CD4-positive, alpha-beta T cell treated with Interleukin-4 for 4 hours (primary cell): Measurements from ENCODE around the gene TLR9.

Experiments
- DNase-seq: peaks from one replicate; pipeline ENCODE4 v3.0.0-alpha.2; 2020

TLR9 gene

DNA sequence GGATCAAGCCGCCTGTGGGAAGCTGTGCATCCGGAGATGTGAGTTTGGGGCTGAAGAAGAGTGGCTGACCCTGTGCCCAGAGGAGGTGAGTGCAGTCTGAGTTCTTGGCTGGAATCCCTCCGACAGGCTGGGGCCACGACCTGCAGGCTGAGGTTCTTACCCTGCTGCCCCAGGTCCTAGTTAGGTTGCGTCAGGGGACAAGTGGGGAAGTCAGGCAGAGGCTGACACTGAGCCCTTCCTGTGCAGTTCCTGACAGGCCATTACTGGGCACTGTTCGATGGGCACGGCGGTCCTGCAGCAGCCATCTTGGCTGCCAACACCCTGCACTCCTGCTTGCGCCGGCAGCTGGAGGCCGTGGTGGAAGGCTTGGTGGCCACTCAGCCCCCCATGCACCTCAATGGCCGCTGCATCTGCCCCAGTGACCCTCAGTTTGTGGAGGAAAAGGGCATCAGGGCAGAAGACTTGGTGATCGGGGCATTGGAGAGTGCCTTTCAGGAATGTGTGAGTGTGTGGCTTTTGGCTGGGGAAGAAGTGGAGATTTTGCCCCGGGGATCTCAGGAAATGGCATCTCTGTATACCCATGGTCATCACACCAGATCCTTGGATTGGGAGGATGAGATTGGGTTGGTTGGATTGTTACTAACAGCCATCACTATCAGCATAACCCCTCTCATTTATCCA, 21.4 kb upstream of the TLR9 start:
- DNase-seq, result no peak

DNA sequence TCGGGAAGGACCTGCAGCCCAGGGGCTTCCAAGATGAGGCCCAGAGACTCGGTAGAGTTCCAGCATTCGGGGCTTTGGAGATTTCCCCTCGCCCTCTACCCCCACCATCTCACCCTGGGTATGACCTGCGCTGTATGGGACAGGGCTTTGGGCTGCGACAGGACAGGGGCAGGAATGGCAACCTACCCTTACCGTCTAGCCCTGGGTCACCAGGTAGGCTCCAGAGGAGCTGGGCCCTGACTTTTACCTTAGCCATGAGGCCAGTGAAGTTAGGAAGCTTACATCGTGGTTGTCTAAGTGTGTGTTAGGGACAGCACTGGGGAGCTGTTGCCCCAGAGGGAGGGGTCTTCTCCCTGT, 20.8 kb upstream of the TLR9 start:
- no peak for DNase-seq

DNA sequence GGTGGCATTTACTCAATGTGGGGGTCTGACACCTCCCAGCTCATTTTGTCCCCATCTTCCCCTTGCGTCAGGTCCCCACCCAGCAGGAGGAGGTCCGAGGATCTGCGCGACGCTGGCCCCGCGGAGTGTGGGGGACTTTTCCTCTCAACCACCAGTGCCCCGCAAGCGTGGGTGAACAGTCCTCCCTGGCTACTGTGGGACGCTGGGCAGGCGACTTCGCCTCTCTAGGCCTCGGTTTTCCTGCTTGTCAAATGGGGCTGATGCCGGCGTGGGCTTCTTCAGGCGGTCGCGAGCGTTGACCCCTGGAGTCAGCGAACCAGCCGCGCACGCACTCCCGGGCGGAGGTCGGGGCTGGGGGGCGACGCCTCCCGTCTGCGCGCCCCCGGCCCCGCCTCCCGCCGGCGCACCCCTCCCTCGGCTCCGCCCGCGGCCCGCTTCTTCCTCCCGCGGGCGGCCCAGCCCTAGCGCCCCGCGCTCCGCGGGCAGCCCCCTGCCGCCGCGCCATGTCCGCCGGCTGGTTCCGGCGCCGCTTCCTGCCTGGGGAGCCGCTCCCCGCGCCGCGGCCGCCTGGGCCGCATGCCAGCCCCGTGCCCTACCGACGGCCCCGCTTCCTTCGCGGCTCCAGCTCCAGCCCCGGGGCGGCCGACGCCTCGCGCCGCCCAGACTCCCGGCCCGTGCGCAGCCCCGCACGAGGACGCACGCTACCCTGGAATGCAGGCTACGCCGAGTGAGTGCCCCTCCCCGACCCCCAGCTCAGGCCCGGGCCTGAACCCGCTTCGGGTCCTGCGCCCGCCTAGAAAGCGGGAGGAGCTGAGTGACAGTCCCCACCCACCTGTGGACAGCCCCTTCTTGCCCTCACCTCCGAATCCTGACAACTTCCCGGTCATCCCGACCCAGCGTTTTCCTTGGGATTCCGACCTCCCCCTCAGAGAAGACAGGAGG, 20.1 kb upstream of the TLR9 start, which contains the start of gene PPM1M:
PPM1M (plus strand) TSS at position 438 of the 942 bp plus-strand sequence; CDS start at position 504, 66 bp downstream.
- DNase-seq, result peak; percentile 51

DNA sequence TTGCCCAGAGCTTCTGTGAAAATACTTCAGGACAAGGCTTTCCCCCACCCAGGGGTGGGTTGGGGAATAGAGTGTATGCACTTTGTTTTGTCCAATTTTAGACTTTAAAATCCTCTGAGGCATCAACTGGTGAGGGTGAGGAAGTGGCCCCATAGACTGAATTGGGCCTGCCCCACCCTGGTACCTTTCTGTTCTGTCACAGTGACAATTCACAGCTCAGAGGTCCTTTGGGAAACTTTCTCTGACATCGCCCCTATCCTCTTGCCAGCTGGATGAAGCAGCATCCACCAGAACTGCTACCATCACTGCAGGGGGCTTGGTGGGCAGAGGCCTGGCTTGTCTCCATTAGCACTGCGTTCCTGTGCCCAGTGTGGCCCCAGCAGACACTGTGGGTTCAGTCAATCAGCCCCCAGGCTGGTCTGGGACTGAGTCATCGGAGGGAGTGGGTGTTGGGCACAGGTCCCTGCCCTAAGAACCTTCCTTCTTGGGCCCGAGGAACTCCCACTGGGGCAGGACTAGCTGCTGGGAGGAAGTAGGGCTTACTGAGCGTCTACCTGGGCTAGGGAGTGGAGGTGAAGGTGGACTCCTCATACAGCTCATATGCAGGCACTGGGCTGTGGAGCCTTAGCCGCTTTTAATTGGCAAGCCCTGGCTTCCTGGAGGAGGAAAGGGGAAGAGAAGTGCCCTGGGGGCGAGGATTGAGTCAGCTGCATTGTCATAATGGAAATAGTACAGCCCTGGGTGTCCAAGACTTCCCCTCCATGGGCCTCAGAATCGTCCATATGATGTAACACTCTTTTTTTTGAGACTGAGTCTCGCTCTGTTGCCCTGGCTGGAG, 18.6 kb upstream of the TLR9 start:
- DNase-seq, result peak; percentile 37

GRCh38 chr3:52242039-52242438, 16.6 kb upstream of the TLR9 start:
- no peak for DNase-seq

DNA sequence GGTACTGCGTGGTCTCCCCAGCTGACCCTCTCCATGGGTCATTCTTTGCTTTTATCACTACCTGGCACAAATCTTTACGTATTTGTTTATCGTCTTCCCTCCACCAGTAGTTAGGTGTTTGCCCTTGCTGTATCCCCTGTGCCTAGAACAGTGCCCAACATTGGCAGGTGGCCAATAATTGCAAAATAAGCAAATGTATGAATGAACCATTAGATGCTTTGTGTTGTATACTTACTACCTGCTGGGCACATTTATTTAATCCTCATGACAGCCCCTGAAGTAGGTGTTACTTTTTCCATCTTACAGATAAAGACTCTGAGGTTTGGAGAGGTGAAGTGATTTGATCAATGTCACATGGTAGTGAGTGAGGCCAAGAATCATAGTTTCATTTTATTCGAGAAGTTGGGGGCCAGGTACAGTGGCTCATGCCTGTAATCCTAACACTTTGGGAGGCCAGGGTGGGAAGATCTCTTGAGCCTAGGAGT, 15.5 kb upstream of the TLR9 start:
- DNase-seq, result no peak

- peak; percentile 69 for DNase-seq
Measured at GRCh38 chr3:52240059-52240885, 14.8 kb upstream of the TLR9 start.

DNA sequence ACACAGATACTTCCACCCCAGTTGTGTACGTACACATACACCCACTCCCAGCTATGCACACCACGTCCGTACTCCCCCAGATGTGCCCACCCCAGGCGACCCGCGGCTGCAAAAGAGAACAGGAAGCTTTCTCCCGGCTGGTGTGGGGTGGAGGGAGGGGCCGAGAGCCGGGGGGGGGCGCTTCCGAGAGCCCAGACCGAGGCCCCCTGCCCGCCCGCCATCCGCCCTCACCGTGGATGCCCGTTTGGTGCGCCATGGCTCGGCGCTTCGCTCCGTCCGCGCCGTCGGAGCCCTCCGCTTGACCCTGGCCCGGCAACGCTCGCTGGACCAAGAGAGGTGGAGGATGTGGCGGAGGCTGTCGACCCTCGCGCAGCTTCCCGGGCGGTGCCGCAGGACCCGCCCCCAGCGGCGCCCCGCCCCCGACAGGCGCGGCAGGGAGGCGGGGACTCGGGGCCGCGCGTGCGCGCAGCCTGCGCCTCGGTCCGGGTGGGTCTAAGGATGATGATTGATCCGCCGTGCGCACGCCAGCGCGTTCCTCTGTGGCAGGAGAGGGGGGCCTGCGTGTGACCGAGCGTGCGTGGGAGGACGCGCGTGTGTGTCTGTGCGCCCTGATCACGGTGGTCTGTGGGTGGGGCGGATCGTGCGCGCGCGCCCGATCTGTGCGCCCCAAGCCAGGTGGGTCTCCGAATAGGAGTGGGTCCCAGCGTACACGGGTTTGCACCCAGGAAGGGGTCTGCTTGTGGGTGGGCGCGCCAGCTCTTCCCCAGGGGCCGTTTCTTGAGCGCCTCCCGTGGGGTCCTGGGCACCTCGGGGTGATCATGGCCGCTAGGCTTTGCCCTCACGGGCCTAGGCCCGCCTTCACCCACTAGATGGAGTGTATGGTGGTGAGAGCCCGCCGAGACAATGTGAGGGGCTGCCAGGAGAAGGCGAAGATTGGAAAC, 13.6 kb upstream of the TLR9 start, which contains the start of gene TWF2:
TWF2 (minus strand) TSS at position 398 of the 941 bp plus-strand sequence; CDS start at position 256, 142 bp downstream.
- peak; percentile 88 for DNase-seq

DNA sequence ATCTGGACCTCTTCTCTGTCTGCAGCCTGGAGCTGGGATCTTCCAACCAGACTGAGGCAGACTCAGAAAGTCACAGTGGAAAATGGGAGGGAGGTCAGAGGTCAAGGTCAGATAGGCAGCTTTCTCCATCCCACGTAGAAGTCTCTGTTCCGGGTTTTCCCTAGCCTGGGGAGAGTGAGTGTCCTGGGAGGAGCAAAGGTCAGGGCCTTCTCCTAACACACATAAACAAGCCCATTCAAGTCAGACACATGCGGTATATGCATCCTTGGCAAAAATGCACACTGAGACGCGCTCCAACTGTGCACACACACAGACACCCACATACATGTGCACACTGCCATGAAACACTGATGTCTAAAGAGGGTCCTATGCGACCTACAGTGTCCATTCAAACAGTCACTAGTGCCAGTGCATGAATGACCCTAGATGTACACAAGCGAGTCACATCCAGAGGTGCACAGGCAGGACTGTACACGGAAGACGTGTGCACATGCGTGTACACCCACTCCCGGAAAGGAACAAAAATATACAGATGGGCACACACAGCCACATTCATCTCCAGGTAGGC, 12.8 kb upstream of the TLR9 start:
- DNase-seq, result no peak

- no peak for DNase-seq
Measured at GRCh38 chr3:52237657-52238172, 12.3 kb upstream of the TLR9 start.

DNA sequence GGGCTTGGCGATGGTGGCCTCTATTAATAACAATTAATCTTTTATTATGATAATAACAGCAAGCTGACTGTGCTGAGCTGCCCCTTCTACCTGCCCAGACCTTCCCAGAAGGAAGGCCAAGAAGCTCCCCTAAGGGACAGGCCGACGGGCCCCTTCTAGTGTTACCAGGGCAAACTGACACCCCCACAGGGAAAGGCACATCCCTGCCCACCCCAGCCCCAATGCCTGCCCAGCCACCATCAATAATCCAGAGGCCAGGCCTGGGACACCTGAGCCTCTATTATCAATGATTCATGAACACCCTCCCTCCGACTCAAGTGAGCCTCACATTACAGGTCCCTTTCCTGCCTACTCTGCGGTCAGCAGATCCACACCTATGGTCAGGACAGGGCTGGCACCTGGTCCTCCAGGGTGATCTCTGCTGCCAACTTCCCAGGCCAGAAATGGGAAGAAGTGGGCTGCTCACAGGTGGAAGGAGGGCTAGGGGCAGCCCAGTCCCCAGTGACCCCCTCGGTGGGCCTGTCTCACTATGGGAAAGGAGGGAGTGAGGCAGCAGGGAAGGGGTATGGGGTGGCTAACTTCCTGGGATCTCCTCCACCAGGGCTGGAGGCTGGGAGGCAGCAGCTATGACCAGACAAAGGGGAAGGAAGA, 11.7 kb upstream of the TLR9 start:
- DNase-seq, result no peak

DNA sequence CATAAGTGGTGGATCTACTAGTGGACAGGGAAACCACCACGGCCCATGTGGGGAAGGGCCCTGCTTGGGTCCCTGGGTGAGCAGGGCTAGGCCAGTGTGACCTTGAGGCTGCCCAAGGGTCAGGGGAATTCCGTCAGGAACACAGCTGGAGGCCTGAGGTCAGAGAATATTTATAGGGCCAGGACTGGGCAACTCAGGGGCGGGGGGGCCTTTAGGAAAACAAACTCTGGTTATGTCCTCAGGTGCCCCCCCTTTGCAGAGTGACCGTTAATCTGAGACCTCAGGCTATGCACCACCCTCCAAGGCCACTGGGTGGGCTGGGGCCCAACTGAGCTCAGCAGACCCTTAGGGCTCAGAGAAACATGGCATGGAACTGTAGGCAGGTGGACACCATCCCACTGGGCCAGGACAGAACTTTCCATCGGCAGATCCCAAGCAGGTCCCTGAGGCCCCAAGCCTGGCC, 11.0 kb upstream of the TLR9 start:
- DNase-seq, result no peak

- DNase-seq, result no peak
Measured at GRCh38 chr3:52234516-52235447, 9.3 kb upstream of the TLR9 start.

- DNase-seq, result no peak
Measured at GRCh38 chr3:52233968-52234367, 8.5 kb upstream of the TLR9 start.

DNA sequence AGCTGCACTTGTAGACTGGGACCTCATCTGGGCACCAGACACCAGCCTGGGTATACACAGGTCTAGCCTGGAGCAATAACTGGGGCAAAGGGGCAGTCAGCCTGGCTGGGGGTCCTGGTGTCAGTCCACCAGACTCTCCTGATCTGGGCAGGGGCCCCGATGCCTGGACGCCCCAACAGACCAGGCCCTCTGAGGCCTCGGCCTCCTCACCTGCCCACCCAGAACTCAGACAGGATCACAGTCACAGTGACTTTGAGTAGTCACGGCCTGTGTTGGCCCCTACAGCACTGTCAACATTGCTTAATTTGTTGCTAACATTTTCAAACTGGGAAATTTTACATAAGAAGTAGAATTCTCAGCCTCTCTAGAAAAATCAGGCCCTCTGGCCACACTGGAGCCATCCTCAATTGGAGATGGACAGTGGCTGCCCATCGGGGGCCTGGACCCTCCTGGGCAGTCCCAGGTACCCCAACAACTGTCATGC, 7.7 kb upstream of the TLR9 start:
- DNase-seq, result no peak

DNA sequence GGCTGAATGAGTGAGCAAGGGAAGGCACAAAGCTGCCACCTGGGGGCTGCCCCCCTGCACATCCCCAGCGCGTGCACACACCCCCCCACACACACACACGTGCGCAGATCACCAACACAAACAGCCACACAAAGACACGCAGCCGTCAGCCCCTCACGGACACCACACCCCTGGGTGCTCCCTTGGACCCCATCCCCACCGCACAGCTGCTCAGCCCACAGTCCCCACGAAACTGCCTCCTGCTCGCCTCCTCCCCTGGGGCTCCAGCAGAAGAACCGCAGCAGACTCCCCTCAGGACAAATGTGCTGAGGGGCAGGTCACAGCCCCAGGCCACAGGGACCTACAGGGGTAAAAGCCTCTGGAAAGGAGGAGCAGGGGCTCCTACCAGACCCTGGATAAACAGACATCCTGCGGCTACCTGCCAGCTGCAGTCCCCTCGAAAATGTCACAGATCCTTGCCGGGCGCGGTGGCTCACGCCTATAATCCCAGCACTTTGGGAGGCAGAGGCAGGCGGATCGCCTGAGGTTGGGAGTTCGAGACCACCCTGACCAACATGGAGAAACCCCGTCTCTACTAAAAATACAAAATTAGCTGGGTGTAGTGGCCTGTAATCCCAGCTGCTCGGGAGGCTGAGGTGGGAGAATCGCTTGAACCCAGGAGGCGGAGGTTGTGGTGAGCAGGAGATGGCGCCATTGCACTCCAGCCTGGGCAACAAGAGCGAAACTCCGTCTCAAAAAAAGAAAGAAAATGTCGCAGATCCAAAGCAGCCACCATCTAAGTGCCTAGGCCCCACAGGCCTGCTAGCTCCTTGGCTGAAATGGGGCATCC, 7.0 kb upstream of the TLR9 start:
- DNase-seq, result no peak
